Right lobe of liver (tissue), 4 donors: Measurements from ENCODE around the gene CHRM4.

Source experiments
- POLR2A ChIP-seq: fragments of 450-650 bp; IDR thresholded peaks from one replicate; pipeline ENCODE4 v1.6.1; 2017; ENCODE audit warnings: antibody characterized with exemption, mild to moderate bottlenecking
- TF ChIP-seq, protein P1 (sequence below), 4 donors: fragments of 200-600 bp in 3 of 4; fragments of 450-650 bp in 1 of 4; IDR thresholded peaks; one replicate each; pipeline versions ENCODE4 v1.5.1 to v1.8.0; 2016 to 2022; ENCODE audit warnings: antibody characterized with exemption in 4 of 4, mild to moderate bottlenecking in 2 of 4
- donor health status: DM: no; HTN: no; CAD: no.
- donor health status: DM: no; HTN: no; CAD: no.
- donor health status: DM: no; HTN: yes; CAD: no.

GRCh38 chr11:46339816-46340215 is 51.8 kb downstream of the CHRM4 start:
- TF ChIP-seq, protein P1, sequence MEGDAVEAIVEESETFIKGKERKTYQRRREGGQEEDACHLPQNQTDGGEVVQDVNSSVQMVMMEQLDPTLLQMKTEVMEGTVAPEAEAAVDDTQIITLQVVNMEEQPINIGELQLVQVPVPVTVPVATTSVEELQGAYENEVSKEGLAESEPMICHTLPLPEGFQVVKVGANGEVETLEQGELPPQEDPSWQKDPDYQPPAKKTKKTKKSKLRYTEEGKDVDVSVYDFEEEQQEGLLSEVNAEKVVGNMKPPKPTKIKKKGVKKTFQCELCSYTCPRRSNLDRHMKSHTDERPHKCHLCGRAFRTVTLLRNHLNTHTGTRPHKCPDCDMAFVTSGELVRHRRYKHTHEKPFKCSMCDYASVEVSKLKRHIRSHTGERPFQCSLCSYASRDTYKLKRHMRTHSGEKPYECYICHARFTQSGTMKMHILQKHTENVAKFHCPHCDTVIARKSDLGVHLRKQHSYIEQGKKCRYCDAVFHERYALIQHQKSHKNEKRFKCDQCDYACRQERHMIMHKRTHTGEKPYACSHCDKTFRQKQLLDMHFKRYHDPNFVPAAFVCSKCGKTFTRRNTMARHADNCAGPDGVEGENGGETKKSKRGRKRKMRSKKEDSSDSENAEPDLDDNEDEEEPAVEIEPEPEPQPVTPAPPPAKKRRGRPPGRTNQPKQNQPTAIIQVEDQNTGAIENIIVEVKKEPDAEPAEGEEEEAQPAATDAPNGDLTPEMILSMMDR (IDR thresholded peaks at IDR 0.05) = no peak
- no peak for TF ChIP-seq POLR2A
